ENCODE measurements around the gene LMBRD1.
"Not testable (repeated sequence)": the region's sequence is repeated elsewhere in the genome, so short reads cannot be mapped to it uniquely, and the experiment has no call there.

Gene LMBRD1

GRCh38 chr6:69796073-69796641 is 653 bp downstream of the LMBRD1 start:
- DNase-seq (ENCODE audit: low read depth) = peak; percentile 6

GRCh38 chr6:69795469-69796072 is 1.2 kb downstream of the LMBRD1 start:
- no peak for DNase-seq (ENCODE audit: low read depth)

- no peak for DNase-seq (ENCODE audit: low read depth)
These were observed 4.5 kb downstream of the LMBRD1 start for GRCh38 chr6:69792292-69792691.

- no peak for DNase-seq (ENCODE audit: low read depth)
These were observed 5.7 kb downstream of the LMBRD1 start for GRCh38 chr6:69791065-69791471.

GRCh38 chr6:69790629-69791028 is 6.2 kb downstream of the LMBRD1 start:
- DNase-seq (ENCODE audit: low read depth) = no peak

- no peak for DNase-seq (ENCODE audit: low read depth)
These were observed 7.2 kb downstream of the LMBRD1 start for GRCh38 chr6:69789578-69789977.

GRCh38 chr6:69787436-69787835 is 9.4 kb downstream of the LMBRD1 start:
- DNase-seq (ENCODE audit: low read depth) = not testable (repeated sequence)

GRCh38 chr6:69785697-69786096 is 11.1 kb downstream of the LMBRD1 start:
- no peak for DNase-seq (ENCODE audit: low read depth)

GRCh38 chr6:69784595-69785377 is 12.0 kb downstream of the LMBRD1 start:
- no peak for DNase-seq (ENCODE audit: low read depth)

GRCh38 chr6:69783108-69783507 is 13.7 kb downstream of the LMBRD1 start:
- no peak for DNase-seq (ENCODE audit: low read depth)

GRCh38 chr6:69780585-69781178 is 16.1 kb downstream of the LMBRD1 start:
- no peak for DNase-seq (ENCODE audit: low read depth)

GRCh38 chr6:69775941-69776340 is 20.9 kb downstream of the LMBRD1 start:
- no peak for DNase-seq (ENCODE audit: low read depth)

- DNase-seq (ENCODE audit: low read depth) = no peak
These were observed 21.3 kb downstream of the LMBRD1 start for GRCh38 chr6:69775585-69775849.

GRCh38 chr6:69774740-69775584 is 21.8 kb downstream of the LMBRD1 start:
- DNase-seq (ENCODE audit: low read depth) = no peak

- no peak for DNase-seq (ENCODE audit: low read depth)
These were observed 25.5 kb downstream of the LMBRD1 start for GRCh38 chr6:69771158-69771906.

GRCh38 chr6:69768664-69769063 is 28.1 kb downstream of the LMBRD1 start:
- peak; percentile 6 for DNase-seq (ENCODE audit: low read depth)

GRCh38 chr6:69763763-69764162 is 33.0 kb downstream of the LMBRD1 start:
- no peak for DNase-seq (ENCODE audit: low read depth)

- no peak for DNase-seq (ENCODE audit: low read depth)
These were observed 35.0 kb downstream of the LMBRD1 start for GRCh38 chr6:69761853-69762252.

GRCh38 chr6:69758214-69758613 is 38.6 kb downstream of the LMBRD1 start:
- DNase-seq (ENCODE audit: low read depth) = no peak

GRCh38 chr6:69756907-69757306 is 39.9 kb downstream of the LMBRD1 start:
- no peak for DNase-seq (ENCODE audit: low read depth)

- no peak for DNase-seq (ENCODE audit: low read depth)
These were observed 40.4 kb downstream of the LMBRD1 start for GRCh38 chr6:69756366-69756765.

GRCh38 chr6:69735027-69735426 is 61.8 kb downstream of the LMBRD1 start:
- no peak for DNase-seq (ENCODE audit: low read depth)
